Neural crest cell (in vitro differentiated cells): ENCODE measurements around the gene BEST2. TPM values are rescaled to one million over a fixed set of nuclear protein-coding genes. Genes with fewer than 3 reads are reported as not detected.
"Not testable (repeated sequence)": the region's sequence is repeated elsewhere in the genome, so short reads cannot be mapped to it uniquely, and the experiment has no call there.

Experiments used
- DNase-seq: peaks from one replicate; pipeline ENCODE4 v3.0.0; 2021; ENCODE audit warnings: low read depth, mixed read lengths, low spot score
- H3K27ac Mint-ChIP-seq: one replicate; pipeline ENCODE4 v1.8.0; 2021; ENCODE audit warnings: mild to moderate bottlenecking, mixed read lengths; ENCODE audit not compliant: unreplicated experiment
- H3K27me3 Mint-ChIP-seq: 2 replicates; pipeline ENCODE4 v1.8.0; 2021; ENCODE audit warnings: low read depth, mild to moderate bottlenecking, mixed read lengths
- H3K36me3 Mint-ChIP-seq: 2 replicates; pipeline ENCODE4 v1.8.0; 2021; ENCODE audit warnings: low read depth, mild to moderate bottlenecking, mixed read lengths
- H3K4me1 Mint-ChIP-seq: 2 replicates; pipeline ENCODE4 v1.8.0; 2021; ENCODE audit warnings: mixed read lengths
- H3K4me3 Mint-ChIP-seq: one replicate; pipeline ENCODE4 v1.8.0; 2021; ENCODE audit warnings: mild to moderate bottlenecking, mixed read lengths
- H3K9me3 Mint-ChIP-seq: 2 replicates; pipeline ENCODE4 v1.8.0; 2021; ENCODE audit warnings: mixed read lengths
- CTCF ChIP-seq: fragments of 200-600 bp; sonication (generic); conservative IDR thresholded peaks from 2 replicates; pipeline ENCODE4 v1.5.0; 2021; ENCODE audit warnings: antibody characterized with exemption, mild to moderate bottlenecking
- total RNA-seq: library from RNA; stranded (reverse); gene quantifications from 2 replicates; pipeline ENCODE4 v1.2.1, GENCODE V29; 2021

BEST2 gene
- total RNA-seq, 1 donor from 2014 or later = not detected

- Mint-ChIP-seq H3K4me3 (peak overlapping the region; percentile 94), H3K4me1 (peaks cover 44% of the 10 kb centered on the region), H3K9me3 (no peaks in the 10 kb centered on the region), H3K27me3 (peaks cover 18% of the 10 kb centered on the region), H3K36me3 (no peaks in the 10 kb centered on the region), H3K27ac (no peak overlapping the region)
- no peak for TF ChIP-seq CTCF
- DNase-seq = peak; percentile 81
Measured at GRCh38 chr19:12793290-12794195, 42.0 kb downstream of the BEST2 start.

GRCh38 chr19:12794196-12794941, 42.8 kb downstream of the BEST2 start:
- peak overlapping the region; percentile 84 for H3K4me3 Mint-ChIP-seq
- H3K9me3 Mint-ChIP-seq = no peaks in the 10 kb centered on the region
- H3K27ac Mint-ChIP-seq = no peak overlapping the region
- DNase-seq = no peak
- no peak for TF ChIP-seq CTCF
- no peaks in the 10 kb centered on the region for H3K36me3 Mint-ChIP-seq
- peaks cover 18% of the 10 kb centered on the region for H3K27me3 Mint-ChIP-seq
- H3K4me1 Mint-ChIP-seq = peaks cover 36% of the 10 kb centered on the region

GRCh38 chr19:12794971-12795381, 43.4 kb downstream of the BEST2 start:
- no peaks in the 10 kb centered on the region for H3K36me3 Mint-ChIP-seq
- TF ChIP-seq CTCF = no peak
- DNase-seq = no peak
- H3K27me3 Mint-ChIP-seq = peaks cover 18% of the 10 kb centered on the region
- H3K4me1 Mint-ChIP-seq = peaks cover 36% of the 10 kb centered on the region
- H3K27ac Mint-ChIP-seq = no peak overlapping the region
- no peaks in the 10 kb centered on the region for H3K9me3 Mint-ChIP-seq
- H3K4me3 Mint-ChIP-seq = peak overlapping the region; percentile 84

GRCh38 chr19:12796146-12797071, 44.8 kb downstream of the BEST2 start:
- DNase-seq = peak; percentile 88
- TF ChIP-seq CTCF = peak; percentile 95
- Mint-ChIP-seq H3K9me3 (no peaks in the 10 kb centered on the region), H3K27ac (no peak overlapping the region), H3K4me3 (peak overlapping the region; percentile 92), H3K4me1 (peaks cover 32% of the 10 kb centered on the region), H3K36me3 (no peaks in the 10 kb centered on the region), H3K27me3 (peaks cover 7% of the 10 kb centered on the region)

- H3K27ac Mint-ChIP-seq = no peak overlapping the region
- no peaks in the 10 kb centered on the region for H3K36me3 Mint-ChIP-seq
- peak overlapping the region; percentile 92 for H3K4me3 Mint-ChIP-seq
- H3K9me3 Mint-ChIP-seq = no peaks in the 10 kb centered on the region
- H3K27me3 Mint-ChIP-seq = peaks cover 7% of the 10 kb centered on the region
- no peak for TF ChIP-seq CTCF
- DNase-seq = no peak
- peaks cover 34% of the 10 kb centered on the region for H3K4me1 Mint-ChIP-seq
Measured at GRCh38 chr19:12797141-12797587, 45.6 kb downstream of the BEST2 start.

GRCh38 chr19:12797607-12798006, 46.0 kb downstream of the BEST2 start:
- H3K4me1 Mint-ChIP-seq = peaks cover 38% of the 10 kb centered on the region
- not testable (repeated sequence) for H3K9me3 Mint-ChIP-seq, H3K36me3 Mint-ChIP-seq, H3K27me3 Mint-ChIP-seq, DNase-seq, H3K27ac Mint-ChIP-seq
- H3K4me3 Mint-ChIP-seq = peak overlapping the region; percentile 92
